Activated CD4-positive, alpha-beta T cell treated with anti-CD3 and anti-CD28 coated beads, Interleukin-2, amount 50 U/mL, for 24 hours (primary cell): Measurements from ENCODE around the gene SLITRK2.

Source experiments
- DNase-seq, 2 donors: peaks; one replicate each; pipeline ENCODE4 v3.0.0-alpha.2; 2020; ENCODE audit warnings: low read depth in 1 of 2, low spot score in 1 of 2

SLITRK2 gene

DNA sequence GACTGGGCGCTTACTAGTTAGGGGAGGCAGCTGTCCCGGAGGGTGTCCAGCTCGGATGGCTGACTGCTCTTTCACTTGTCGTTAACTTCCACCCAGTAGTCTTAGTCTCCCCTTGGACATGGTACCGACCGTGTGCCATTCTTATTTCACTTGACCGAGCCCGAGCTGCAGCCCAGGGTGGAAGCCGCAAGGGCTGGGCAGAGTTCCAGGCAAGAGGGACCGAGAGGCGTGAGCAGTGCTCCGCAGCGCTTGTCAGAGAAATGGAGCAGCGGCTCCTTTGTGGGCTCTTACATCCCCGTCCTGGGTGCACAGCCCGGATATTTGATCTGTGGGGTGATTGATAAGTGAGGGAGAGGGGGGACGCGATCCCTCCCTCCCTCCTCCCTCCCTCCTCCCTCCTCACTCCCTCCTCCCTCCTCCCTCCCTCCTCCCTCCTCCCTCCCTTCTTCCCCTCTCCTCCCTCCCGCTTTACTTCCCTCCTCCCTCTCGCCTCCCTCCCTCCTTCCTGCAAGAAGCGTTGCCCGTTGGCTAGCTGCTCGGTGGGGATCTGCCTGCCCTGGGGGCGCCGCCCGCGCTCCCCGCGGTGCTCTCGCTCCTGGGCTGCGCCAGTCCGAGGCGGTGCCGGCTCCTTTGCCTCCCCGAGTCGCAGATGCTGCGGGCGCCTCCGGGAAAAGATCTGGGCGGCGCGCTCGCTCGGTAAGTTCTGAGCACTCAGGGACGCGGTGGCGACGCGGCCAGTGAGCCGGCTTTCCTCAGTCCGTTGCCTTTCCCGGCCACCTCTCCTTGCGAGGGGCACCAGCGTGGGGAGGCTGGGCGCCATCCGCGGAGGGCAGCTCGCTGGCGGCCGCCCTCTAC is at the start of gene SLITRK2:
TSS of gene SLITRK2 (plus strand) at position 499 of the 855 bp plus-strand sequence. CDS start 4,597 bp downstream, outside the sequence.
- no peak for DNase-seq

- DNase-seq, result no peak
These were observed 44.6 kb upstream of the SLITRK2 start for GRCh38 chrX:145773006-145773405.

GRCh38 chrX:145792281-145792680 is 25.3 kb upstream of the SLITRK2 start:
- DNase-seq, result no peak

DNA sequence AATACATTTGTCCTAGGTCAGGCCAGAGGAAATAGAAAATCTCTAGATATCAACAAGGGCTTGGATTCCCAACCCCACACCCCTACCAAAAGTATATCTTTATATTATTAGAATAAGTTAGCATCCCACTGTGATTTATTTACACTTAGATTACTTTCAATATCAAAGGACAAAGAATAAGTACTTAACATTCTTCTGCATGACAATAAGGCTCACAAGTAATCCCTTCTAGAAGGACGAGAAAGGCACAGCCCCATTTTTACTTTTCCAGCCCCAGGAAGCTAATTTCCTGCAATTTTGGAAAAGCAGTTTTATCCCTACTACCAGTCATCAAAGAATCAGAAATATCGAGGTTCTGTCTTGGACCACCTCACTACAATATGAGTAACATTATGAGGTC is 14.1 kb upstream of the SLITRK2 start:
- no peak for DNase-seq

DNA sequence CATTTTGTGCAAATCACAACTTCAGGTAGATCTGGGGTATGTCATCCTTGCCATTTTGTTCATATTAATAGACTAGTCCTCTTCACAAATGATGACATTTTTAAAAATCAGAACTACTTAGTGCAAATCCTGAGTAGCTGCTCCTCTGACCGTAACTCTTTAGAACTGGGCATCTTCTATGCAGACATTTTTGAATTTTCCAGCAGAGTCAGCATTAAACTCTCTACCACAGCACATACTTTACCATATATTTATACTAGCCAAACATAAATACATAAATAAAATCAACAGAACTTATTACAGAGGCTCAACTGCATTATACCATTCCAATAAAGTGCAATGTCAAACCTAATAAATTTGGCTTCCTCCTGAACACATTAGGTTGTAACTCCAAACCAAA is 4.5 kb upstream of the SLITRK2 start:
- no peak for DNase-seq

GRCh38 chrX:145816601-145817315 is 871 bp upstream of the SLITRK2 start:
- DNase-seq, result no peak

DNA sequence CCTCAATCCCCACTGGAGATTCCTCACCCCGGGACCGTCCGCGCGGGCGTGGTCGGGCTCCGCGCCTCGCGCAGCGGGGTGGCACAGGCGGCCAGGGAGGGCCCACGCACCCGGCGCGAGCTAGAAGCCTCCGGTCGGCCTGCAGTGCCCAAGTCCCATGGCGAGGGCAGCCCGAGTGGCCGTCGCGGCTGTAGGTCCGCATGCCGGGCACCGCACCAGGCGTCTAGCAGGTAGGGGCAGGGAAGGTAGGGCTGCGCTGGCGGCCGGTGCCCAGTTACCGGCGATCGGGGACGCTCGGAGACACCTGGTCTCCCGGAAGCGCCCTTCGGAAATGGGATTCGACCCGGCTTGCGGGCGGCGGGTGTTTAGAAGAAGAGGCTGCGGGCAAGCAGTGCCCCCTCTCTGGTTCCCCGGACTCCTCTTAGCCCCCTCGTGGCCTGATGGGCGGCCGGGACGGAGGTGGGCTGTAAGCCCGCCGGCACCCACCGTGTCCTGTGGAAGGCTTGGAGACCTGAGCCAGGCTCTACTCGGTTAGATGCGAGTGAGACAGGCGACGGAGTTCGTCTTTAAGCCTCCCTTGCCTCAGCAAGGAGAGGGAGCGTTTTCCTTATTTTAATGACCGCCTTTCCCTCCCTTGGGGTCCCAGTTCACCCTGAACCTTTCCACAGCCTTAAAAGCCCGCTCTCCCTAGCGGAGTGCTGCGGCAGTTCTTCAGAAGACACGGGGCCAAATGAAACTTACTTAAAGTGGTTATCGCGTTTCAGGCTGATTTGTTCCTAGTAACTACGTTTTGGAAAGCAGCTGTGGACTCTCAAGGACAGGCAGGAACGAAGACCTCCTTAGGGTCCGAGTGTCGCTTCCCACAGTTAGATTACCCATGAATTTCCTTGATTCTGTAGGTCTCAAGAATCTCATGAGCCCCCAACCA is 821 bp downstream of the SLITRK2 start:
- no peak for DNase-seq

- no peak for DNase-seq
These were observed 3.2 kb downstream of the SLITRK2 start for GRCh38 chrX:145820825-145821224.

DNA sequence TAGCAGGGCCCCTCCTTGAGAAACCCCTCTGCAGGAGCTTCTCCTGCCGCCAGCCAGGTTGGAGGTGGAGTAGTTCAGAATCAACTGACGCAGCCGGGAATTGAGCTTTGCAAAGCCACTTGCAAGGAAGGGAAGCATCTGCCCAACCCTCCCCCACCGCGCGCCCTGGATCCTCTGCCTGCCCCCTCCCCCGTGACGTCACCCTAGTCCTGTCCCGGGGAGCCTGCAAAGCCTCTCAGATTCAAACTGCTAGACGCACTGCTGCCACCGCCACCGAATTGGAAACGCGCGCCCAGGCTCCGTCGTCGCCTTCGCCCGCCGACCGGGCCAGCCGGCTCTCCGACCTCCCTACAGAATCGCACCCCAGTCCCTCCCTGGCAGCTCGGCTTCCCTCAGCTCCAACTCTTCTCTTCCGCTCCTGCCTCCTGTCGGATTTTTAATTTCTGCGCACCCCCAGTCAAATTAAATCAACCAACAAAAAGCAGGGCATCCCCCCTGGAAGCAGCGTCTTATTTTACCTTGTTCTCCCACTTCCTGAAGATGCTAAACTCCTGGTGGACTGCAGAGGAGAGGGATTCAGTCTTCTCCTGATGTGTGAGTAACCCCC is 3.8 kb downstream of the SLITRK2 start:
- DNase-seq, result no peak

DNA sequence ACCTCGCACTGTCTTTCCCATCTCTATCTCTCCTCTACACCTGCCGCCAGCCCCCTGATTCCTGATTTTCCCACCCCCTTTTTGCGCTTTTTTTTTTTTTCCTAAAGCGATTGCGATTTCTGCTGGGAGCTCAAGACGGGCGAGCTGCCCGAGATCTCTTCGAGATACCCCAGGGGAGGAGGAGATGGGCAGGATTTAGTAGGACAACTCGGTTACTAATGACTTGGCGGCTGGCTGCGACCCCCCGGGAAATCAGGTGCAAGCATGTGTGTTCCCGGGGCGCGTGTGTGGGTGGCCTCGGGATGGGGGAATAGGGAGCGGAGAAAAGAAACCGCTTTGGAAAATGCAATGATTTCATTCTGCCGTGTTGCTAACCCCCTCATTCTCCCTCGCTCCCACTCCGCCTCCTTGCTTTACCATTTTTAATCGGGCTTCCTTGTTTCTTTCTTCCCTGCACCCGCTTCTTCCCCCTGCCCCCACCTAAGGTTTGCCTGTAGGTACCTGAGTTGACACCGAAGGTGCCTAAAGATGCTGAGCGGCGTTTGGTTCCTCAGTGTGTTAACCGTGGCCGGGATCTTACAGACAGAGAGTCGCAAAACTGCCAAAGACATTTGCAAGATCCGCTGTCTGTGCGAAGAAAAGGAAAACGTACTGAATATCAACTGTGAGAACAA is 4.4 kb downstream of the SLITRK2 start:
- no peak for DNase-seq

DNA sequence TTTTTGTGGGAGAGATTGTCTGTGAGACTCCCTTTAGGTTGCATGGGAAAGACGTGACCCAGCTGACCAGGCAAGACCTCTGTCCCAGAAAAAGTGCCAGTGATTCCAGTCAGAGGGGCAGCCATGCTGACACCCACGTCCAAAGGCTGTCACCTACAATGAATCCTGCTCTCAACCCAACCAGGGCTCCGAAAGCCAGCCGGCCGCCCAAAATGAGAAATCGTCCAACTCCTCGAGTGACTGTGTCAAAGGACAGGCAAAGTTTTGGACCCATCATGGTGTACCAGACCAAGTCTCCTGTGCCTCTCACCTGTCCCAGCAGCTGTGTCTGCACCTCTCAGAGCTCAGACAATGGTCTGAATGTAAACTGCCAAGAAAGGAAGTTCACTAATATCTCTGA is 5.5 kb downstream of the SLITRK2 start:
- DNase-seq, result no peak

- DNase-seq, result no peak
These were observed 8.3 kb downstream of the SLITRK2 start for GRCh38 chrX:145825896-145826295.

DNA sequence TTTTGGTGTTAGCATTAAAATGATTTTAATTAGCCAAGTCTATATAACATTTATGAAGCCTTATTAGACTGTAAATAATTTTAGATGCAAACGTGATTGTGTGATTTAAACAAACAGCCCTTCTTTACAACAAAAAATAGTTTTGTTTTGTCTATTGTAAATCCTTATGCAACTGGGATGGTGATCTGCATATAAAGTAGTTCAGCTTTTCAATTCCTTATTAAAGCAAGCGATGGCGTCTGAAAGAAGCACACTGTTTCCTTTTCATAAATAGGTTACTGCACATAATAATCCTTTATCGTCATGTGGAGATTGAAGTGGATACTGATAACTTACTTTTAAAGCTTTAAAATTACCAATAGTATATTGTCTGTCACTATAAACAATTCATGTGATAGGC is 8.8 kb downstream of the SLITRK2 start:
- no peak for DNase-seq

DNA sequence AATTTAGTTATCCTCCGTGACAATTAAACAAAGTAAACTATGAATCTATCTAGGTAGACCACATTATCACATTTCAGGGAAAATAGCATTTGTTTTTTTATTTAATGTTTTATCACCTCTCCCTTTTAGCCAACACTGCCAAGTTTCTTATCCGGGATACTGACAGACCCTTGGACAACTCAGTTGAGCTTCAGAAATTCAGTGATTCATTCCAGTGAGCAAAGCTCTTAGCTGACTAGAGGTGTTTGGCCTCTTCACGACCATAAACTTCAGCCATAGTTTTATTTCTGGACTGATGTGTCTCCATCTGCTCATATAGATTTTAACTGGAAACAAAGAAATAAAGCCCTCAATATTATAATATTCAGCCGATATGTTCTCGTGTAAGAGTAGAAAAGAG is 15.2 kb downstream of the SLITRK2 start:
- no peak for DNase-seq

DNA sequence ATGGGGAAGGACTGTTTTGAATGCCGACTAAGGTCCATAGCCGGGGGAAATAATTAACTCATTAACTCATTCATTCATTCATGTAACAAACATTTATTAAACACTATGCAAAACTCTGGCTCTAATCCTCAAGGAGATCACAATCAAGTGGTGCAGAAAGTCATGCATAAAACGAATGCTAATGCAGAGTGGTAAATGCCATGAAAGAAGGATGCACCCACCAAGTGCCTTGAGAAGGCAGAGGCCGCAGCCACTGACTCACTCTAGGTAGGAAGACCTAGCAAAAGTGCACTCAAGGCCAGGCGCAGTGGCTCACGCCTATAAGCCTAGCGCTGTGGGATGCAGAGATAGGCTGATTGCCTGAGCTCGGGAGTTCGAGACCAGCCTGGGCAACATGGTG is 22.9 kb downstream of the SLITRK2 start:
- no peak for DNase-seq

- no peak for DNase-seq
These were observed 25.7 kb downstream of the SLITRK2 start for GRCh38 chrX:145843146-145843904.

GRCh38 chrX:145844886-145845285 is 27.3 kb downstream of the SLITRK2 start:
- no peak for DNase-seq

GRCh38 chrX:145848448-145848847 is 30.8 kb downstream of the SLITRK2 start:
- no peak for DNase-seq

- no peak for DNase-seq
These were observed 31.2 kb downstream of the SLITRK2 start for GRCh38 chrX:145848857-145849256.

- DNase-seq, result no peak
These were observed 35.6 kb downstream of the SLITRK2 start for GRCh38 chrX:145853181-145853580.
